Activated CD8-positive, alpha-beta memory T cell treated with anti-CD3 and anti-CD28 coated beads, Interleukin-2, amount 10 ng/mL, durations not matched to agents 7 days and 5 days (primary cell): Measurements from ENCODE around the gene TRAPPC3L. TPM values are rescaled to one million over a fixed set of nuclear protein-coding genes. Genes with fewer than 3 reads are reported as not detected.

ENCODE experiments used
- ATAC-seq: fragments of 150-1000 bp; cut with Tn5 transposase; one replicate; pipeline ENCODE4 v1.10.0; 2021; ENCODE audit warnings: moderate library complexity
- CTCF ChIA-PET: fragments of 350-600 bp; sonication (Branson Sonifier 250); formaldehyde crosslinking; loops from one replicate; lab custom pipeline; 2021; ENCODE audit warnings: antibody characterized with exemption; lab: Charles Lee
- DNase-seq: peaks from one replicate; pipeline ENCODE4 v3.0.0-alpha.2; 2020
- H3K27ac Mint-ChIP-seq: one replicate; pipeline ENCODE4 v1.8.0; 2021; ENCODE audit warnings: mild to moderate bottlenecking, mixed read lengths
- H3K27me3 Mint-ChIP-seq: one replicate; pipeline ENCODE4 v1.8.0; 2021; ENCODE audit warnings: mixed read lengths
- H3K36me3 Mint-ChIP-seq: one replicate; pipeline ENCODE4 v1.8.0; 2021; ENCODE audit warnings: mild to moderate bottlenecking, mixed read lengths
- H3K4me1 Mint-ChIP-seq: one replicate; pipeline ENCODE4 v1.8.0; 2021; ENCODE audit warnings: mixed read lengths
- H3K4me3 Mint-ChIP-seq: one replicate; pipeline ENCODE4 v1.8.0; 2021; ENCODE audit warnings: mild to moderate bottlenecking, moderate library complexity, mixed read lengths
- H3K9me3 Mint-ChIP-seq: one replicate; pipeline ENCODE4 v1.8.0; 2022; ENCODE audit warnings: low read depth, mixed read lengths
- total RNA-seq, 2 experiments: library from RNA; stranded (reverse); gene quantifications; one replicate each; pipeline ENCODE4 v1.2.3, GENCODE V29; 2021

The TRAPPC3L gene
- total RNA-seq, 2 experiments from 2014 or later: not detected

- Mint-ChIP-seq H3K4me3 (no peak overlapping the region), H3K27me3 (peaks cover 15% of the 10 kb centered on the region), H3K4me1 (no peaks in the 10 kb centered on the region), H3K9me3 (no peaks in the 10 kb centered on the region), H3K27ac (no peak overlapping the region), H3K36me3 (no peaks in the 10 kb centered on the region)
- ATAC-seq (no peak), DNase-seq (no peak)
- CTCF ChIA-PET: no interaction called here
These were observed 21.2 kb downstream of the TRAPPC3L start for GRCh38 chr6:116524236-116524635.

- Mint-ChIP-seq H3K27ac (no peak overlapping the region), H3K9me3 (no peaks in the 10 kb centered on the region), H3K4me3 (no peak overlapping the region), H3K4me1 (no peaks in the 10 kb centered on the region), H3K36me3 (no peaks in the 10 kb centered on the region), H3K27me3 (peaks cover 14% of the 10 kb centered on the region)
- CTCF ChIA-PET: interaction anchor here (1.1 kb wide), 1 partner anchor 235 kb away, joined by 3 read pairs; no protein-coding TSS in a partner anchor
- no peak for ATAC-seq
- DNase-seq: no peak
These were observed 22.6 kb downstream of the TRAPPC3L start for GRCh38 chr6:116522896-116523295.

- H3K4me1 Mint-ChIP-seq: no peaks in the 10 kb centered on the region
- H3K27me3 Mint-ChIP-seq: peaks cover 14% of the 10 kb centered on the region
- no peak for DNase-seq
- H3K36me3 Mint-ChIP-seq: no peaks in the 10 kb centered on the region
- H3K27ac Mint-ChIP-seq: no peak overlapping the region
- no peaks in the 10 kb centered on the region for H3K9me3 Mint-ChIP-seq
- no peak for ATAC-seq
- H3K4me3 Mint-ChIP-seq: no peak overlapping the region
- CTCF ChIA-PET: no interaction called here
These were observed 26.7 kb downstream of the TRAPPC3L start for GRCh38 chr6:116518621-116519368.

- no peak overlapping the region for H3K27ac Mint-ChIP-seq
- H3K4me1 Mint-ChIP-seq: no peaks in the 10 kb centered on the region
- CTCF ChIA-PET: interaction anchor here (1.0 kb wide), 1 partner anchor 227 kb away, joined by 3 read pairs; no protein-coding TSS in a partner anchor
- ATAC-seq (no peak), DNase-seq (no peak)
- H3K4me3 Mint-ChIP-seq: no peak overlapping the region
- H3K36me3 Mint-ChIP-seq: no peaks in the 10 kb centered on the region
- no peaks in the 10 kb centered on the region for H3K9me3 Mint-ChIP-seq
- peaks cover 14% of the 10 kb centered on the region for H3K27me3 Mint-ChIP-seq
These were observed 30.3 kb downstream of the TRAPPC3L start for GRCh38 chr6:116515141-116515540.

- no peaks in the 10 kb centered on the region for H3K9me3 Mint-ChIP-seq
- no peaks in the 10 kb centered on the region for H3K4me1 Mint-ChIP-seq
- CTCF ChIA-PET: interaction anchor here (1.0 kb wide), 1 partner anchor 226 kb away, joined by 3 read pairs; no protein-coding TSS in a partner anchor
- no peaks in the 10 kb centered on the region for H3K36me3 Mint-ChIP-seq
- no peak overlapping the region for H3K4me3 Mint-ChIP-seq
- H3K27ac Mint-ChIP-seq: no peak overlapping the region
- H3K27me3 Mint-ChIP-seq: peaks cover 16% of the 10 kb centered on the region
- DNase-seq: no peak
- no peak for ATAC-seq
These were observed 31.4 kb downstream of the TRAPPC3L start for GRCh38 chr6:116514111-116514510.

- DNase-seq (no peak), ATAC-seq (no peak)
- CTCF ChIA-PET: interaction anchor here (1.9 kb wide), 1 partner anchor 21 kb away, joined by 5 read pairs; no protein-coding TSS in a partner anchor
- no peaks in the 10 kb centered on the region for H3K36me3 Mint-ChIP-seq
- no peaks in the 10 kb centered on the region for H3K9me3 Mint-ChIP-seq
- no peak overlapping the region for H3K27ac Mint-ChIP-seq
- H3K4me1 Mint-ChIP-seq: no peaks in the 10 kb centered on the region
- H3K27me3 Mint-ChIP-seq: peaks cover 18% of the 10 kb centered on the region
- no peak overlapping the region for H3K4me3 Mint-ChIP-seq
These were observed 32.1 kb downstream of the TRAPPC3L start for GRCh38 chr6:116513224-116513875.

GRCh38 chr6:116512734-116513133 lies 32.8 kb downstream of the TRAPPC3L start:
- Mint-ChIP-seq H3K27ac (no peak overlapping the region), H3K27me3 (peaks cover 16% of the 10 kb centered on the region), H3K9me3 (no peaks in the 10 kb centered on the region), H3K4me1 (no peaks in the 10 kb centered on the region), H3K36me3 (no peaks in the 10 kb centered on the region), H3K4me3 (no peak overlapping the region)
- CTCF ChIA-PET: interaction anchor here (1.0 to 1.9 kb wide), 3 partner anchors 9 to 244 kb away, joined by 3 to 5 read pairs (median 3); no protein-coding TSS in a partner anchor
- no peak for ATAC-seq
- no peak for DNase-seq

- no peak overlapping the region for H3K4me3 Mint-ChIP-seq
- CTCF ChIA-PET: interaction anchor here (1.0 to 1.9 kb wide), 4 partner anchors 10 to 243 kb away, joined by 3 to 5 read pairs (median 4); no protein-coding TSS in a partner anchor
- DNase-seq: no peak
- no peaks in the 10 kb centered on the region for H3K9me3 Mint-ChIP-seq
- no peak for ATAC-seq
- H3K4me1 Mint-ChIP-seq: no peaks in the 10 kb centered on the region
- H3K27ac Mint-ChIP-seq: no peak overlapping the region
- no peaks in the 10 kb centered on the region for H3K36me3 Mint-ChIP-seq
- peaks cover 16% of the 10 kb centered on the region for H3K27me3 Mint-ChIP-seq
These were observed 33.3 kb downstream of the TRAPPC3L start for GRCh38 chr6:116512111-116512559.

GRCh38 chr6:116511424-116512110 lies 33.9 kb downstream of the TRAPPC3L start, which contains the start of gene CALHM5:
Gene CALHM5 (plus strand): TSS chr6:116511639. CDS start chr6:116511697, 58 bp downstream.
- H3K27ac Mint-ChIP-seq: no peak within 1 kb of the TSS

GRCh38 chr6:116508527-116508926 lies 37.0 kb downstream of the TRAPPC3L start:
- ATAC-seq (no peak), DNase-seq (no peak)
- Mint-ChIP-seq H3K27ac (no peak overlapping the region), H3K4me3 (no peak overlapping the region), H3K36me3 (no peaks in the 10 kb centered on the region), H3K4me1 (no peaks in the 10 kb centered on the region), H3K9me3 (no peaks in the 10 kb centered on the region), H3K27me3 (peaks cover 28% of the 10 kb centered on the region)
- CTCF ChIA-PET: no interaction called here

More at GRCh38 chr6:116511424-116512110, 33.9 kb downstream of the TRAPPC3L start, which contains the start of gene CALHM5:
- CTCF ChIA-PET: interaction anchor here (1.0 to 1.9 kb wide), 3 partner anchors 14 to 243 kb away, joined by 3 to 5 read pairs (median 4); no protein-coding TSS in a partner anchor
- H3K4me3 Mint-ChIP-seq: no peak within 1 kb of the TSS
- no peak for DNase-seq
- no peak for ATAC-seq
- peaks cover 16% of the 10 kb centered on the region for H3K27me3 Mint-ChIP-seq
- H3K4me1 Mint-ChIP-seq: no peaks in the 10 kb centered on the region
- H3K9me3 Mint-ChIP-seq: no peaks in the 10 kb centered on the region
- no peaks in the 10 kb centered on the region for H3K36me3 Mint-ChIP-seq

- no peaks in the 10 kb centered on the region for H3K9me3 Mint-ChIP-seq
- no peak overlapping the region for H3K4me3 Mint-ChIP-seq
- CTCF ChIA-PET: no interaction called here
- DNase-seq: no peak
- no peak overlapping the region for H3K27ac Mint-ChIP-seq
- no peak for ATAC-seq
- H3K4me1 Mint-ChIP-seq: no peaks in the 10 kb centered on the region
- H3K36me3 Mint-ChIP-seq: peaks cover 1% of the 10 kb centered on the region
- H3K27me3 Mint-ChIP-seq: peaks cover 35% of the 10 kb centered on the region
These were observed 38.2 kb downstream of the TRAPPC3L start for GRCh38 chr6:116507324-116507723.

- Mint-ChIP-seq H3K36me3 (peaks cover 6% of the 10 kb centered on the region), H3K4me1 (no peaks in the 10 kb centered on the region), H3K27me3 (peaks cover 42% of the 10 kb centered on the region), H3K4me3 (no peak overlapping the region), H3K27ac (no peak overlapping the region), H3K9me3 (no peaks in the 10 kb centered on the region)
- DNase-seq (no peak), ATAC-seq (no peak)
- CTCF ChIA-PET: no interaction called here
These were observed 44.5 kb downstream of the TRAPPC3L start for GRCh38 chr6:116500969-116501433.
